Measurements from ENCODE around the gene OR10J1.
"Not testable (repeated sequence)": the region's sequence is repeated elsewhere in the genome, so short reads cannot be mapped to it uniquely, and the experiment has no call there.

OR10J1 gene

GRCh38 chr1:159439422-159439821 is at the start of gene OR10J1:
TSS of gene OR10J1 (plus strand) at chr1:159439722. CDS start at chr1:159439792, 70 bp downstream.
- DNase-seq (ENCODE audit: low spot score) = no peak

DNA sequence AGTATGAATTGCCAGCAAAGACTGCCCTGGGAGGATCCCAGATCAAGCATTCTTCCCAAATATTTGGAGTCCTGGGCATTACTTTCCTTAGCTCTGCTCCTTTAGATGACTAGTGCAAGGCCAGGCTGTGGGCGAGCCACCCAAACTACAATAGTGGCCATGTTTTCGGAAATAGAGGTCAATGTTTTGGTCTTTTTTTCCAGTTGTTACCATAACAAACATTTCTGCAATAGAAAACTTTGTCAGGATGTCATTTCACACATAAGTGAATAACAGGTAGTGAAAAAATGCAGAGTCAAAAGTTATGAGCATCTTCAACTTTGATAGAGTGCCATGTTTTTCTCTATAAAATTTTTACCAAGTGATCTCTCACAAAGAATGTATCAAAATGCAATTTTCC is 32.7 kb upstream of the OR10J1 start:
- DNase-seq (ENCODE audit: low spot score) = no peak

GRCh38 chr1:159408862-159409400 is 30.6 kb upstream of the OR10J1 start:
- no peak for DNase-seq (ENCODE audit: low spot score)

GRCh38 chr1:159421821-159422220 is 17.7 kb upstream of the OR10J1 start:
- no peak for DNase-seq (ENCODE audit: low spot score)

- no peak for DNase-seq (ENCODE audit: low spot score)
Observed at GRCh38 chr1:159428536-159428935, 11.0 kb upstream of the OR10J1 start.

DNA sequence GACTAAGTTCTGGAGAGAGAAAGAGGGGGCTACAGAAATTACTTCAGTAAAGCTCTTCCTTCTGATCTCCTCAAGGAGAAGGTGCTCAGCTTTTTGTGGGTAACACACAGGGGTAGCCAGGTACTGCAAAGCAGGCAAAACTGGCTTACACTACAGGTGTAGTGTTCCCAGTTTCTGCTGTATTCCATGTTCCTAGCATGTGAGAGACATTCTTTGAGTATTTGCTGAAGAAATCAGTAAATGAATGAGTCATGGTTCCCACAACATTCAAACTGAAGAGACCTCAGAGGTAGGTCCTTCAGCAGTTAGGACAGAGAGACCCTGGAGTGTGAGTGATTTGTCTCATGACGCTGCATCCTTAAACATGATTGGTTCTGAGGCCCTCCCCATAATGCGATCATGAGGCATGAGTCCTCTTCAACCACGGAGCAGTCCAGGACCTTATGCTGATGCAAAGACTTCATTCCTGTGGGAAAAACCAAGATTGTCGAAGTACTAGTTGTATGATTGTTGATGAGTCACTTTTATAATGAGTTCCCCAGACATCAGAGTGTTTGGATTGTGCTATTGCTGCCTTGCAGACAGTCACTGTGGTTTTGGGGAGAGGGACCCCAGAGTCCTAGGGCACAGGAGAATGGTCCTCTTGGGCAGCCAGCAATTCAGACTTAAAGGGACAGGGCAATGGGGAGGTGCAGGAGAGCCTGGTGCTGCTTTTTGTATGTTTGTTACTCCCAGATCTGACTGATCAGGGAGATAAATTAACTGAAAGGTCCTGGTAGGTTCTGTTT is 10.3 kb upstream of the OR10J1 start:
- DNase-seq (ENCODE audit: low spot score) = peak; percentile 40

DNA sequence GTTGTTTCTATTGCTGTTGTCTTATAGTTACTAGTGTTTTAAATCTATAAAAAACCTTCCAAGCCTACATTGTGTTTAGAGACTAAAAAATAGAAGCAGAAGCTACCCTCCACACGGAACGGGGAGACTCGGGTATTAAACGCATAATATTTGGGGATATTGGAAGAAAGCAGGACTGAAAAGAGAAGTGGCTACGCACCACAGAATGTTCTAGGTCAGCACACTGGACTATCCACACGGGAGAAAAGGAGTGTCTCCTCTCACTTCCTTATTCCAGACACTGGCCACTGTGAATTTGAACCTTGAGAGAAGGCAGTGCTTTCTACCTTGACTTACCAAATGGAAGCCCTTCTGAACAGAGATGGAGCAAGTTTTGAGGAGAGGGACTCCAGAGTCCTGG is 8.5 kb upstream of the OR10J1 start:
- no peak for DNase-seq (ENCODE audit: low spot score)

DNA sequence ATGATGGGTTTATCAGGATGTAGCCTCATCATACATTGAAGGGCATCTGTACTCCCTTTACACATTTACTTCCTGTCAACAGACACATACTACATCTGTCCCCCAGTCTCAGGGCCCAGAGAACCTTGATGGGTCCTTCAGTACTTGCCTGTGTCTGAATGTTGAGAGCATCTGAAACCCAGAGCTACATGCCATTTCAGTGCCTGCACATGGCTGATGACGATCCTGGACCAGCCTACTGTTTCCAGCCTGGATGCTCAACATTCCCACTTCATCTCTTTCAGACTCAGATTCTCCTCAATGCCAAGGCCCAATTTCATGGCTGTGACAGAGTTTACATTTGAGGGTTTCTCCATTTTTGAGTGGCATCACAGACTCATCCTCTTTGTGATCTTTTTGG is 7.6 kb upstream of the OR10J1 start, which contains the start of gene OR10J4:
TSS of gene OR10J4 (plus strand) at position 301 of the 400 bp plus-strand sequence.
- DNase-seq (ENCODE audit: low spot score) = no peak

GRCh38 chr1:159436469-159436868 is 3.1 kb upstream of the OR10J1 start:
- DNase-seq (ENCODE audit: low spot score) = no peak

GRCh38 chr1:159441360-159441759 is 1.8 kb downstream of the OR10J1 start:
- no peak for DNase-seq (ENCODE audit: low spot score)

- no peak for DNase-seq (ENCODE audit: low spot score)
Observed at GRCh38 chr1:159442428-159442827, 2.9 kb downstream of the OR10J1 start.

- no peak for DNase-seq (ENCODE audit: low spot score)
Observed at GRCh38 chr1:159443066-159443750, 3.7 kb downstream of the OR10J1 start.

DNA sequence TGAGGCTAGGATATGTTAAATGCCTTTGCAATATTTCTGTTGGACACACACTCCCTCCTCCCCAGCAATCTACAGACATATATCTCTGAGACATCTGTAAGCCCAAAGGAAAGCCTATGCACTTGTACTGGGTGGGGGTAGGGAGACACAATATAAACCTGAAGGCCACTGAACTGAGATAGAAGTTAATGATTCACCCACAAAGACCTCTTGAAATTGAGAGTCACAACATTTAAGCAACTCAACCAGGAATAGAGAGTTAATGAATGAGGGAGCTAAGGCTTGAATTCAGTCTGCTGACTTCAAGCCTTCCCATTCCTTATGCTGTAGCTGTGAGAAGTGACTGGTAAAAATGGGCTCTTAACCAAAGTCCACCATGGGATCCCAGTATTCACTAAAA is 5.0 kb downstream of the OR10J1 start:
- no peak for DNase-seq (ENCODE audit: low spot score)

DNA sequence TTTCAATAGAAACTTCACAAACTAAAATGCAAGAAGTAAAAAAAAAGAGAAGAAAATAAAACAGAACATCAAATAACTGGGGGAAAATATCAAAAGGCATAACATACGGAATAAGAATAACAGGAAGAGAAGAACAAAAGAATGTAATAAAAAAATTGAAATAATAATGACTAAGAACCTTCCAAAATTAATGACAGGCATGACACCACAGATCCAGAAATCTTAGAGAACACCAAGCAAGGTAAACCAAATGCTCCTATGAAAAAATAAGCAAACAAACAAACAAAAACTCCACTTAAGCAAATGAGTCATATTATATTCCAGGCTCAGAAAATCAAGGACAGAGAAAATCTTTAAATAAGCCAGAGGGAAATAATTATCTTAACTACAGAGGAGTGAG is 8.7 kb downstream of the OR10J1 start:
- DNase-seq (ENCODE audit: low spot score) = no peak

DNA sequence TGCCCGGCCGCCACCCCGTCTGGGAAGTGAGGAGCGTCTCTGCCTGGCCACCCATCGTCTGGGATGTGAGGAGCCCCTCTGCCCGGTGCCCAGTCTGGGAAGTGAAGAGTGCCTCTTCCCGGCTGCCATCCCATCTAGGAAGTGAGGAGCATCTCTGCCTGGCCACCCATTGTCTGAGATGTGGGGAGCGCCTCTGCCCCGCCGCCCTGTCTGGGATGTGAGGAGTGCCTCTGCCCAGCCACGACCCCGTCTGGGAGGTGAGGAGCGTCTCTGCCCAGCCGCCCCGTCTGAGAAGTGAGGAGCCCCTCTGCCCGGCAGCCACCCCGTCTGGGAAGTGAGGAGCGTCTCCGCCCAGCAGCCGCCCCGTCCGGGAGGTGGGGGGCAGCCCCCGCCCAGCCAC is 10.1 kb downstream of the OR10J1 start:
- DNase-seq (ENCODE audit: low spot score) = not testable (repeated sequence)

DNA sequence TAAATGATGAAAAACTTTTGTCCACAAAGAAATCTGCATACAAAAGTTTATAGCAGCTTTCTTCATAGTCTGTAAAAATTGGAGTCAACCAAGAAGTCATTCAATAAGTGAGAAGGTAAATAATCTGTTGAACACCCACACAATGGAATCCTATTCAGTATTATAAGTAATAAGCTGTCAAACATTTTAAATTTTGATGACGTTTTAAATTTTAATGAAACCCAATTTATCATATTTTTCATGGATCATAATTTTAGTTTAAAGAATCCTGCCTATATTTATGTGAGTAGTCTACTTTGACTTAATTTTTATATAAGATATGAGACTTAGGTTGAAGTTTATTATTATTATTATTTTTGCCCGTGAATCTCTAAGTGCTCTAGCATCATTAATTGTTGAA is 20.0 kb downstream of the OR10J1 start:
- DNase-seq (ENCODE audit: low spot score) = no peak

GRCh38 chr1:159465191-159465603 is 25.7 kb downstream of the OR10J1 start:
- no peak for DNase-seq (ENCODE audit: low spot score)

GRCh38 chr1:159468321-159468720 is 28.8 kb downstream of the OR10J1 start:
- no peak for DNase-seq (ENCODE audit: low spot score)

GRCh38 chr1:159469921-159470533 is 30.5 kb downstream of the OR10J1 start:
- no peak for DNase-seq (ENCODE audit: low spot score)

DNA sequence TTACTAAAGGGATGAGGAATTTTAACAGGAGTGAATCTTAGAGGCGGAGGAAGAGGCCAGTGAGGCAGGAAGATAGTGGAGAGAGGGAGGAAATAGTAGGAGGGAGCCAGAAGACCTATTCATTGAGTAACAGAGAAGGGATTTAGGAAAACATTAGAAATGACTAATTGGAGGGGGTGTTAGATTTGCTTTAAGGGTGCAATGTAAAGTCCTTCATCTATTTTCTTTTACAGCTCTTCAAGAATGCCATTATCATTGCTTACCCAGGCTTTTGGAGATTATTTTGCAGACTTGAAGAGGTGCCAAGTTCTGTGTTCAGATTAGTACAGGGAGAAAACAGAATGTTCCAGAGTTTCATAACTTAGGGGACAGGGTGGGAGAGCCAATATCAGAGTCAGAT is 33.8 kb downstream of the OR10J1 start:
- no peak for DNase-seq (ENCODE audit: low spot score)

DNA sequence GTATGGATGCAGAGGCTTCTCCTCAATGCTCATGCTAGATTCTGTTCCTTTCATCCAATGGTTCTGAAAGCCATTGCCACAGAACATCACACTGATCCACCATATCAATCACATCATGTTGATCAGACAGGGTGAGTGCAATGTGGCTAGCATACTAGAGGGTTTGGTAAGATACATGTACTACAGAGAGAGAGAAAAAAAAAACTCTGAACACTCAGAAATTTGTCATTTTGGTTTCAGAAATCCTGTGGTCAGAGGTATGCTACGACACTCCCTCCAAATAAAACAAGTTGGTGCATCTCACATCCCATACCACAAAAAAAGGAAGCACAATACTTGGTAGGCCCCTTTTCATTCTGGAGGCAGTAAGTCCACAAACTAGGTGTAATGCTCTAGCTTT is 35.4 kb downstream of the OR10J1 start:
- no peak for DNase-seq (ENCODE audit: low spot score)

- no peak for DNase-seq (ENCODE audit: low spot score)
Observed at GRCh38 chr1:159483501-159483900, 44.0 kb downstream of the OR10J1 start.
